GM04504 (cell line): ENCODE measurements around the gene SMYD3.

Source experiments
- DNase-seq: peaks from one replicate; pipeline ENCODE4 v3.0.0-alpha.2; 2012; ENCODE audit warnings: low read depth

The SMYD3 gene

GRCh38 chr1:246176126-246177024 lies 330.7 kb downstream of the SMYD3 start:
- DNase-seq, result no peak

- DNase-seq, result no peak
Measured at GRCh38 chr1:246170574-246171261, 336.4 kb downstream of the SMYD3 start.

- no peak for DNase-seq
Measured at GRCh38 chr1:246169486-246169885, 337.6 kb downstream of the SMYD3 start.

- DNase-seq, result no peak
Measured at GRCh38 chr1:246169019-246169418, 338.1 kb downstream of the SMYD3 start.

GRCh38 chr1:246166841-246167240 lies 340.2 kb downstream of the SMYD3 start:
- no peak for DNase-seq

GRCh38 chr1:246165826-246166709 lies 341.0 kb downstream of the SMYD3 start:
- no peak for DNase-seq

GRCh38 chr1:246164764-246165163 lies 342.3 kb downstream of the SMYD3 start:
- DNase-seq, result no peak

GRCh38 chr1:246162560-246162959 lies 344.5 kb downstream of the SMYD3 start:
- no peak for DNase-seq

GRCh38 chr1:246161626-246162025 lies 345.5 kb downstream of the SMYD3 start:
- peak; percentile 57 for DNase-seq

GRCh38 chr1:246160905-246161304 lies 346.2 kb downstream of the SMYD3 start:
- no peak for DNase-seq

GRCh38 chr1:246160374-246160773 lies 346.7 kb downstream of the SMYD3 start:
- no peak for DNase-seq

- DNase-seq, result no peak
Measured at GRCh38 chr1:246159279-246160227, 347.5 kb downstream of the SMYD3 start.

- no peak for DNase-seq
Measured at GRCh38 chr1:246158131-246158530, 348.9 kb downstream of the SMYD3 start.

- no peak for DNase-seq
Measured at GRCh38 chr1:246157516-246157915, 349.6 kb downstream of the SMYD3 start.

GRCh38 chr1:246156847-246157246 lies 350.2 kb downstream of the SMYD3 start:
- DNase-seq, result no peak

GRCh38 chr1:246155923-246156322 lies 351.2 kb downstream of the SMYD3 start:
- no peak for DNase-seq

- DNase-seq, result no peak
Measured at GRCh38 chr1:246153796-246154212, 353.3 kb downstream of the SMYD3 start.

GRCh38 chr1:246152986-246153431 lies 354.1 kb downstream of the SMYD3 start:
- no peak for DNase-seq

- no peak for DNase-seq
Measured at GRCh38 chr1:246151796-246152434, 355.2 kb downstream of the SMYD3 start.

GRCh38 chr1:246149543-246149942 lies 357.5 kb downstream of the SMYD3 start:
- no peak for DNase-seq
